GM21825 (cell line): Measurements from ENCODE around the gene SYNJ2BP.

Experiments
- ATAC-seq: cut with Tn5 transposase; IDR thresholded peaks from one replicate; pipeline ENCODE4 v1.9.1; 2021; ENCODE audit warnings: mild to moderate bottlenecking, moderate library complexity; ENCODE audit not compliant: unreplicated experiment

SYNJ2BP gene

DNA sequence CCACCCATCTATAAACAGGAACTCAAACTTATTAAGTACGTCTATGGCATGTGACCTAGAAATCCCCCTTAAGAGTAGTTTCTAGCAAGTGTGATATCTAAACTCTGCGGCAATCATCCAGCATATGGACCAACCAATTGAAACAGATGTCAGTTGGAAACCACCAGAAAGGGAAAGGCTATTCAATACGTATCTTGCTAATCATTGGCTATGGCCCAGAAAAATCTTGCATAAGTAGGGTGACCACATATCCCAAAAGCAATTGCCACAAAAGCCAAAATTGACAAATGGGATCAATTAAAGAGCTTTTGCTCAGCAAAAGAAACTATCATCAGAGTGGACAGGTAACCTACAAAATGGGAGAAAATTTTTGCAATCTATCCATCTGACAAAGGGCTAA lies 24.2 kb downstream of the SYNJ2BP start:
- no peak for ATAC-seq

GRCh38 chr14:70391493-70392391 lies 25.1 kb downstream of the SYNJ2BP start:
- no peak for ATAC-seq

DNA sequence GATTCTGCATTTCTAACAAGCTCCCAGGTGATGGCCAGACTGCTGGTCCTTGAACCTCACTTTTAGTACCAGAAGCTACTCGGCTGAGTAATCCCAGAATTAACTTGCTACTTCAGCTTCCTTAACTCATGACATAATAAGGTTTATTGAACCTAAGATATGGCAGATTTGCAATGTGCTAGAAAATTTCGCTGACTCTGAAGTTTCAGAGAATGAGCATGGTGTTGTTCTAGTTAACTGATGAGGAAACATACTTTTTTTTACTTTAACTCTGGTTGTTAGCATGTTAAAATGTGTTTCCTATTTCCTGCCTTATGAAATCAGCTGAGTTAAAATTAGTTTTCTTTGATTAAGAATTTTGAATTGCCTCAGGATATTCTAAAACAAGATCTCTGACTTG lies 34.4 kb downstream of the SYNJ2BP start:
- ATAC-seq: no peak

DNA sequence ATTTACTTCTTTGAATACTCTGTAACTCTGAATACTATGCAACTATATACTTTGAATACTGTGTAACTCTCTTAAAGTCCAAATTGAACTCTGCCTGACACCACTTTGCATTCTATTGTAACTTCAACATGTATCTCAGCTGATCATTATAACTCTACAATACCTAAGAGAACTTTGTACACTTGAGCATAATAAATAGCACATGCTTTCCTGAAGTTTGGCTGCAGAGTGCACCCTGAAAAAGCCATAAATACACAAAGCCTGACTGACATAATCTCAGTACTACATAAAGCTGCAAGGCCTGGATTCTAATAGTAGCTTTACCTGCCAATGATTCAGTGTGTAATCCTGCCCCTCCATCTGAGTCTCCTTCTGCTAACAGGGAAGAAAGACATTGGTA lies 36.1 kb downstream of the SYNJ2BP start:
- ATAC-seq: no peak

DNA sequence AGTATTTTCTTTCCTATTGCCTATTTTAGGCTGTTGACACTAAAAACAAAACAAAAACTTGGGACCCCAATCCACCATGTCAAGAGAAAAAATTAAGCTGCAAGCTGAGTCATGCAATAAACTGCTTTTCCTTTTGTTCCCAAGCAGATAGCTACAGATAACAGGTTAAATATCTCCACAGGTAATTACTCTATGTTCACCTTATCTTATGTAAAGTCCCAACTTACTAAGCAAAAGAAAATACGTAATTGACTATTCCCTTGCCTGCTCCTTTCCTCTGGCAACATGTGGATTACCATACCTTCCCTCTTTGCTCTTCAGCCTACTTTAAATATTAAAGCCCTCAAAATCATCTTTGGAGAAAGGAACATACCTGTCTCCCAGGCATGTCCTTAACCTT lies 38.2 kb downstream of the SYNJ2BP start:
- ATAC-seq: no peak
